GM19372 (cell line): ENCODE measurements around the gene STPG2.
"Not testable (repeated sequence)": the region's sequence is repeated elsewhere in the genome, so short reads cannot be mapped to it uniquely, and the experiment has no call there.

Experiments
- ATAC-seq: cut with Tn5 transposase; IDR thresholded peaks from one replicate; pipeline ENCODE4 v1.9.1; 2021; ENCODE audit warnings: mild to moderate bottlenecking, low read depth, moderate library complexity; ENCODE audit not compliant: unreplicated experiment

STPG2 gene

GRCh38 chr4:97953171-97953941, 189.9 kb downstream of the STPG2 start:
- no peak for ATAC-seq

GRCh38 chr4:97952763-97953162, 190.5 kb downstream of the STPG2 start:
- no peak for ATAC-seq

GRCh38 chr4:97950836-97951235, 192.4 kb downstream of the STPG2 start:
- ATAC-seq, result no peak

- ATAC-seq, result no peak
Observed at GRCh38 chr4:97942951-97943350, 200.3 kb downstream of the STPG2 start.

GRCh38 chr4:97942137-97942536, 201.1 kb downstream of the STPG2 start:
- no peak for ATAC-seq

GRCh38 chr4:97938141-97938540, 205.1 kb downstream of the STPG2 start:
- no peak for ATAC-seq

GRCh38 chr4:97924341-97924958, 218.8 kb downstream of the STPG2 start:
- ATAC-seq, result no peak

- ATAC-seq, result no peak
Observed at GRCh38 chr4:97923096-97923495, 220.2 kb downstream of the STPG2 start.

- ATAC-seq, result no peak
Observed at GRCh38 chr4:97917115-97917514, 226.2 kb downstream of the STPG2 start.

- ATAC-seq, result no peak
Observed at GRCh38 chr4:97912156-97912555, 231.1 kb downstream of the STPG2 start.

GRCh38 chr4:97911236-97911906, 231.9 kb downstream of the STPG2 start:
- no peak for ATAC-seq

- ATAC-seq, result no peak
Observed at GRCh38 chr4:97910005-97910404, 233.3 kb downstream of the STPG2 start.

- not testable (repeated sequence) for ATAC-seq
Observed at GRCh38 chr4:97903436-97904189, 239.7 kb downstream of the STPG2 start.

- no peak for ATAC-seq
Observed at GRCh38 chr4:97900229-97900628, 243.0 kb downstream of the STPG2 start.

- no peak for ATAC-seq
Observed at GRCh38 chr4:97892592-97893266, 250.5 kb downstream of the STPG2 start.

GRCh38 chr4:97879942-97880341, 263.3 kb downstream of the STPG2 start:
- no peak for ATAC-seq

- no peak for ATAC-seq
Observed at GRCh38 chr4:97868097-97868496, 275.2 kb downstream of the STPG2 start.

GRCh38 chr4:97867557-97868091, 275.7 kb downstream of the STPG2 start:
- ATAC-seq, result no peak

- no peak for ATAC-seq
Observed at GRCh38 chr4:97866821-97867556, 276.3 kb downstream of the STPG2 start.
